Adipose tissue (tissue), 3 donors: ENCODE data around the gene GLI3. TPM values are rescaled to one million over a fixed set of nuclear protein-coding genes. Genes with fewer than 3 reads are reported as not detected.

ENCODE experiments used
- H3K27ac ChIP-seq: one replicate; pipeline ENCODE4 v1.5.1; 2013; ENCODE audit warnings: low read depth, low read length
- WGBS, 3 donors: extraction: QIAGEN DNeasy Blood & Tissue Kit; methylation state at CpG; one replicate each; pipeline ENCODE4 v1.1.7; 2013; 5-methylcytosine and 5-hydroxymethylcytosine counted together
- polyA plus RNA-seq, 3 donors: library from polyadenylated mRNA; stranded (reverse); fragments of 200-250 nt; gene quantifications; one replicate each; pipeline ENCODE4 v1.2.3, GENCODE V29; 2013
- donor health status: healthy with polysubstance abuse.
- donor health status: Bipolar disorder and iron deficiency.
- donor health status: healthy.

Gene GLI3
- polyA plus RNA-seq, 3 donors: 0.51 to 8.4 (median 6.5) TPM

DNA sequence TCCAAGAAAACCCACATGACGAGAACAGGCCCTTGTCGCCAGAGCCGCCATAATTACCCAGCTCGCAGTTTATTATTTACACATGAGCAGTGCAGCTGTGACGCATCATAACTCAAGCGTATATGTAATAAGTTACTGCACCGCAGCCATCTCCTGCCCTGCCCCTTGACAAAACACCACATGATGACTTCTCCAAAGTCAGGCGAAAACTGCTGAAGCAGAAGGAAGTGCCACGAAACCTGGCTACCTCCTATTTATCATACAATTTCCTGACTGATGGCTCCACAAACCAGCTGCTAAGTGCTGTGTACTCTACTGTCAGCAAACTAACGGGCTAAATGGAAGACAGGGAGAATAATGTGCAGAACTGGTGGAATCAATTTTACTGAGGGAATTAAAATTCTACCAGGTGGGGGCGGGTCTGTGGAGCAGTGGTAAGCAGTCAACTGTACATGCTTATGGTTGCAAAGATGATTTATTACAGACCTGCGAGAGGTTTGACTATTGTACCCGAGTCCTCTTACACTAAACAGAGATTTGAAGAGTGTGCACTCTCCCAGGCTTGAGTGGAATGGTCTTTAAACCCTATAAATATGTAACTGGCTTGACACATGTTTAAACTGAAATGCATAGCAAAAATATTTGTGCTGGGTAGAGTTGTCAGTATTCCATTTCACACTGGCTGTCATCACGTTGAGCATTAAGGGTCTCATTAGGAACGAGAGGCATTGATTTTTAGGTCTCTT, 156.0 kb downstream of the GLI3 start:
- 32 to 63% (median 53%) methylated on average over 15 of the region's 15 CpGs for WGBS, 3 donors
- H3K27ac ChIP-seq: no peak overlapping the region

DNA sequence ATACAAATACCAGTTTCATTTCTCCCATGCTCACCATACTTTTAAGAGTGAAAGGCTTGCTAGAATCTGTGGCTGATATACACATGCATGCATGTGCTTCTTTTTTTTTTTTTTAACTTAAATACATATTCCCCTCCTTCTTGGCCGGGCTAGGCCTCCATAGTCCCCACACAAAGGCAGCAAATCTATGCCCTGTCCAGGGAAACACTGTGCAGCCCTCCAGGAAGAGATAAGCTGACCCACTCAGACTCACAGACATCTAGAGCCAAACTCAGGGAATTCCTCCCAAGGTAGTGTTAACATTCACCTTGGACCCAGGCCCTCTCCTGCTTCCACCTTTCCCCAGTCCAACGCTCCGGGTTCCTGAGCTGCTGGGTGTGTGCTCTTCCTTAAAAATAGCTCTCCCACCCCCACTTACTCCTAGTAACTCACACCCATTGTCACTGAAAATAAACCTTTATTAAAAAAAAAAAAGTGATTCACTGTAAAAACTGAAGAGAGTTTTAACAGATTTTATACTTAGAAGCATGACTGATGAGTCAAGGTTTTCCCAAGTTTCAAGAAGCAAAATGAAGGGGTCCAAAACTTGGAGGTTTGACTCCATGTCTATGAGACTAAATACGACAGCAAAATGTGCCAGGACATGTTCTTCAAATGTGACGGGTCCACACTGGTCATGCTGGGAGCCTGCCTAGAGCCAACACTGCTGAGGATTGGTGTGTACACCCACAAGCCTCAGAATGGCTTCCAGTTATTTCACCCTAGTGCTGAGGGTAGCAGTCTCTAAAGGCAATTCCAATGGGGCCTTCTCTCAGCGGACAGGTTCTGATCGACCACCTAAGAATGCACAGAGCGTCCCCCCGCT, 159.5 kb downstream of the GLI3 start:
- H3K27ac ChIP-seq: no peak overlapping the region
- WGBS, 3 donors: 80 to 88% (median 84%) methylated on average over 9 of the region's 9 CpGs

- 68 to 92% (median 92%) methylated on average over 2 of the region's 2 CpGs for WGBS, 3 donors
- no peak overlapping the region for H3K27ac ChIP-seq
Observed at GRCh38 chr7:42076870-42077269, 160.1 kb downstream of the GLI3 start.

DNA sequence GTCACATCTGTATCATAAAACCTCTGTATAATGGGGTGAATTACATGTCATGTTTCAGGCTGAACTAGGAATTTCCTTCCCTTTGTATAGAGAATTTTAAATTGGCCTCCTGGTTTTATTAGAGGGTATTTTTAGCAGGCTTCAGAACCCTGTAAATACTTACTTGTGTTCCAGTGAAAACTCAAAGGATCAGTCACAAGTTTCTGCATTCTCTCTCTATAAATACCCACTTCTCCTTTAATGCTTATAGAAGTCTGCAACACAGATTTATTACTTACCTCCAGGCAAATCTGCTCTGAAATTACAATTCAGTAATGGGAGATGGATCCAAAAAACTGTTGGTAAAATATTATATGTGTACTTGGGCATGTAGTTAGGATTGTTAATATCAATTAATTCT, 161.6 kb downstream of the GLI3 start:
- H3K27ac ChIP-seq: no peak overlapping the region

DNA sequence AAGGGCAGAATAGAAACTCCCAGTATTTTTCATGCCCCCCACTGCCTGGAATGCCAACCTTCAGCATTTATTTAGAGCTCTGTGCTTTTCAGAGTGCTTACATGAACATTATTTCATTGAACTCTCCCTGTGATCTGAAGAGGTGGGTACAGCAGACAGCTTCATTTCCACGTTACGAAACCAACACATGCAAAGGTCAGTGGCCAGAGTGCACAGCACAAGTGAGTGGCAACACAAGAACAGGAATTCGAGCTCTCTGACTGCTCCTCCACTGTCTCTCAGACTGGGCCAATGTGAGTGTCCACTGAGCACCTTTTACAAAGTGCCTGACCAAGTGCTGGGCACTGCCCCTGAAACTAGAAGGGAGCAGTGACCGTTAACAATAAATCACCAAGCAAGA, 162.9 kb downstream of the GLI3 start:
- 75 to 86% (median 84%) methylated on average over 4 of the region's 4 CpGs for WGBS, 3 donors

DNA sequence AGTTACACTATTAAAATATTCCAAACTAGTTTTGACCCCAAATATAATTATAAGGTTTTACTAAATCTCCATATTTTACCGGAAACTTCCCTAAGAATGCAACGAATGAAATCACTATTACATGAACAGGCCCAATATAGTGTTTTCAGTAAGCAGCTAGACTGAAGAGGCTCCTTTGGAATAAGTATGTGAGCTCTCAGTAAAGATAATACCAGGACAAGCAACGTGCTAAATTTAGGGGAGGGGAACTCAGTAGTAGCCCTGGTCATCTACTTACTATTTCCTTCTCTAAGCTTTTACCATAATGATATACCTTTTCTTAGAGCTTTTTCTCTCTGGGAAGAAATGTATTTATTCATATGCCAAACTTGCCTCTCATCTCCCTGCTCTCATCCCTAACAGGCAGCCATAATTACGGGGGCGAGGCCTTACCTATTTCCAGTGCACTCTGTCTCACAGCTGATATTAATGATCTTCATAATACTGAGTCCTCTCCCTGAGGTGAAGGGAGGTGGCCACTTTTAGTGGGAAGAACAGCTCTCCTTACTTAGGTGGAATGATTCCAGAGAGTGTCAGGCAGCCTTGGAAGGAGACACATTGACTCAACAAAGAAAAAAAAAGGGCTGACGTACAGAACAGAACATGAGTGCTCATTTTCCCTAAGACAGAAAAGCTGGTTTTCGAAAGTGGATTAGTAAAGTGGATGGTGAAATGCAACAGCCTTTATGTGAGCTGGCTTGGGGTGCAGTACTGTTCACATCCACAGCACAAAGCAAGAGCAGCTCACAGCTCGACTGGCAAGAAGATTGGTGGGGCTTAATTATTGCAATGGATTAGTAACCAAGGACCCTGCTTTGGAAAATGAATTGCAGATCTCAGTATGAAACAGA, 165.4 kb downstream of the GLI3 start:
- no peak overlapping the region for H3K27ac ChIP-seq

More for the DNA sequence above, 162.9 kb downstream of the GLI3 start:
- H3K27ac ChIP-seq: no peak overlapping the region

GRCh38 chr7:42070068-42070467, 166.9 kb downstream of the GLI3 start:
- 75 to 88% (median 81%) methylated on average over 2 of the region's 2 CpGs for WGBS, 3 donors
- H3K27ac ChIP-seq: no peak overlapping the region

More for the DNA sequence above, 165.4 kb downstream of the GLI3 start:
- WGBS, 3 donors: 66 to 70% (median 69%) methylated on average over 8 of the region's 8 CpGs

DNA sequence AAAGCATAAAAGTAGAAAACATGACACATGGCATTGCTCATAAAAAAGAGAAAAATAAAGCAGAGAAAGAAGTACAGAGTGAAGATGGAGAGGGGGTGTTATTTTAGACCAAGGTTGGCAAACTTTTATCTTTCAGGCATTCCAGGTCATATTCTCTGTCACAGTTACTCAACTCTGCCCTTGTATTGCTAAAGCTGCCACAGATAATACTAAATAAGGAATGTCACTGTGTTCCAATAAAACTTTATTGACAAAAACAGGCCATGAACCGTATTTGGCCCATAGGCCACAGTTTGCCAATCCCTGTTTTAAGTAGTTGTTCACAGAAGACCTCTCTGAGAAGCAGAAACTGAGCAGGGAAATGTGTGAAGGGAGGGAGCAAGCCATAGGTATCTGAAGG, 167.4 kb downstream of the GLI3 start:
- WGBS, 3 donors: 56 to 95% (median 93%) methylated on average over 1 of the region's 1 CpG
- H3K27ac ChIP-seq: no peak overlapping the region

- no peak overlapping the region for H3K27ac ChIP-seq
- 53 to 85% (median 80%) methylated on average over 11 of the region's 11 CpGs for WGBS, 3 donors
Observed at GRCh38 chr7:42068554-42069280, 168.3 kb downstream of the GLI3 start.

- H3K27ac ChIP-seq: no peak overlapping the region
- WGBS, 3 donors: 60 to 82% (median 78%) methylated on average over 7 of the region's 7 CpGs
Observed at GRCh38 chr7:42065942-42066341, 171.1 kb downstream of the GLI3 start.

DNA sequence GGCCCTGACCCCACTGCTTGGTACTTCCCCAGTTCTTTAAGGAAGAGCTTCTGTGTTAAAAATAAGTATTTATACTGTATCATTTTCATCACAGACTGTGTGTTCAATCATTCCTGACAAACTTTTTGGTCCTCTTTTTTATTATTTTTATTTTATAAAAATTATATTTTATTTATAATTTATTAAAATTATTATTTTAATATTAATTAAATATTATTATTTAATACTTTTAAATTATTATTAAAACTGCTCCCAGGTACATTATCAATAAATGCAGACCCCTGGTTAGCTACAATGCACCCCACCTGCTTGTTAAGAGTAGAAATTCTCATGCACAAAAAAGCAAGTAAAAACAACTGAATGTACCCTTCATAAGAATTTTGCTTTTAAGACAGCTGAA, 172.0 kb downstream of the GLI3 start:
- no peak overlapping the region for H3K27ac ChIP-seq

- no peak overlapping the region for H3K27ac ChIP-seq
- WGBS, 3 donors: 71 to 87% (median 85%) methylated on average over 2 of the region's 2 CpGs
Observed at GRCh38 chr7:42064534-42064933, 172.5 kb downstream of the GLI3 start.

- WGBS, 3 donors: 50 to 72% (median 70%) methylated on average over 2 of the region's 2 CpGs
- no peak overlapping the region for H3K27ac ChIP-seq
Observed at GRCh38 chr7:42059275-42059674, 177.7 kb downstream of the GLI3 start.

- H3K27ac ChIP-seq: no peak overlapping the region
- WGBS, 3 donors: 75 to 93% (median 91%) methylated on average over 2 of the region's 2 CpGs
Observed at GRCh38 chr7:42057331-42057730, 179.7 kb downstream of the GLI3 start.

DNA sequence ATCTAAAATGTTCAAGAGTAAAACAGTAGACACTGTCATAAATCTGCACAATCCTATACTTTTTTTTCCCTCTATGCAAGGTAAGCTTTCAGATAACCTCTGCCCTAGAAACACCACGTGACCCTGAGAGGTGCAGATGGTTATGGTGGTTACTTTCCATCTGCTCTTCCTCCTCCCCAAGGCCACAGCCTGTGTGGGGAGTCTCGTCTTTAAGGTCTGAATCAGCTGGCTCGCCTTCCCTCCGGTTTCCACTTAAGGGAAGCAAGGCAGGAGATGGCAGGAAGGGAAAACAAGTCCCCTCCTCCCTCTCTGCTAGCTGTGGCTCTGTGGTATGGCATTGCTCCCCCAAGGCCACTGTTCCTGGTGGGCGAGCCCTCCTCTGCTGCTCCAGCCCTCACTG, 181.8 kb downstream of the GLI3 start:
- no peak overlapping the region for H3K27ac ChIP-seq
- WGBS, 3 donors: 77 to 89% (median 86%) methylated on average over 5 of the region's 5 CpGs

DNA sequence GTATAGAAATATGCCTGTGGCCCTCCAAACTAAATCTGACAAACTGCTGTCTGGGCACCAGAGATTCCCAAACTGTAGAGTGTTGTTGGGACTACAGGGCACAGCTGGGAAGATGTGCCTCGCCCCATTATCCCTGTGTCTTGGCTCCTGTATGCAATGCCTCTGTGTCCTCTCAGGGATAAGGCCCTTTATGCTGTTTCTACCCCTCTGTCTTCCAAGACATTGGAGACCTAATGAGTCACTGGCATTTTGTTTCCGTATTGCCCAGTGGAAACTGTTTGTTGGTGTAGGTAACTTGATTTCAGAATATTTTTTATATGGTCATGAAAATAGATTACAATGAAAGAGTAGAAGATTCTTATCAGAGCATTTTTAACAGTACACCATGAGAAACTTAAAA, 183.2 kb downstream of the GLI3 start:
- no peak overlapping the region for H3K27ac ChIP-seq
- WGBS, 3 donors: 70 to 90% (median 87%) methylated on average over 2 of the region's 2 CpGs

GRCh38 chr7:42049761-42050160, 187.2 kb downstream of the GLI3 start:
- WGBS, 3 donors: 73 to 95% (median 83%) methylated on average over 5 of the region's 5 CpGs
- no peak overlapping the region for H3K27ac ChIP-seq

DNA sequence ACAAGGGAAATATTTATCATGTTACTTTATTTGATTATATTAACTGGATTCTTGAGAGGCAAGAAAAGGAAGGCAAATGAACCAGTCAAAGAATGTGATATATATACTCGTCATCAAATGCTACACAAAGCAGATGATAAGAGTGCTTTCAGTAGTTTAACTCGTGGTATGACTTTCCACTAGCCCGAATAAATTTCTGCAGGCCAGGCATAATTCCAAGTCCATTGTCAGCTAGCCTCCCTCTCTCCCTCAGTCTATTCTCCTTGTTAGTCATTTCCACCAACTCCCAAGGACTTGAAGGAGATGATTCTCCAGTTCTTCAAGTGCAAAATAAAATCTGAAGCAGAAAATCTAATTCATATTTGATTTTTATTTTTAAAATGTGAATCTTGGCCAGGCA, 190.5 kb downstream of the GLI3 start:
- no peak overlapping the region for H3K27ac ChIP-seq
- 56 to 73% (median 64%) methylated on average over 3 of the region's 3 CpGs for WGBS, 3 donors
